Fibroblast of villous mesenchyme (primary cell): ENCODE results near the gene FBLN5. TPM values are rescaled to one million over a fixed set of nuclear protein-coding genes. Genes with fewer than 3 reads are reported as not detected.

Experiments
- DNase-seq: peaks from one replicate; pipeline ENCODE4 v3.0.0-alpha.2; 2010; ENCODE audit warnings: low read depth
- H3K4me3 ChIP-seq: 2 replicates; pipeline ENCODE4 v1.5.1; 2011; ENCODE audit warnings: low read depth, mild to moderate bottlenecking, low read length
- CTCF ChIP-seq: IDR thresholded peaks from 2 replicates; pipeline ENCODE4 v1.5.1; 2012; ENCODE audit warnings: low read depth, mild to moderate bottlenecking, low read length; ENCODE audit not compliant: insufficient read depth
- total RNA-seq: library from RNA; depleted of rRNA; stranded (reverse); fragments of >200 nt; gene quantifications from 2 replicates; pipeline ENCODE4 v1.2.3, GENCODE V29; 2012

The FBLN5 gene
- total RNA-seq, 1 donor = 77.7 TPM

- H3K4me3 ChIP-seq = peak overlapping the region; percentile 50
- DNase-seq = no peak
- no peak for TF ChIP-seq CTCF
Observed at GRCh38 chr14:91837076-91837475, 110.4 kb downstream of the FBLN5 start.

- peak overlapping the region; percentile 50 for H3K4me3 ChIP-seq
- peak; percentile 5 for DNase-seq
Observed at GRCh38 chr14:91835920-91836843, 111.3 kb downstream of the FBLN5 start.

DNA sequence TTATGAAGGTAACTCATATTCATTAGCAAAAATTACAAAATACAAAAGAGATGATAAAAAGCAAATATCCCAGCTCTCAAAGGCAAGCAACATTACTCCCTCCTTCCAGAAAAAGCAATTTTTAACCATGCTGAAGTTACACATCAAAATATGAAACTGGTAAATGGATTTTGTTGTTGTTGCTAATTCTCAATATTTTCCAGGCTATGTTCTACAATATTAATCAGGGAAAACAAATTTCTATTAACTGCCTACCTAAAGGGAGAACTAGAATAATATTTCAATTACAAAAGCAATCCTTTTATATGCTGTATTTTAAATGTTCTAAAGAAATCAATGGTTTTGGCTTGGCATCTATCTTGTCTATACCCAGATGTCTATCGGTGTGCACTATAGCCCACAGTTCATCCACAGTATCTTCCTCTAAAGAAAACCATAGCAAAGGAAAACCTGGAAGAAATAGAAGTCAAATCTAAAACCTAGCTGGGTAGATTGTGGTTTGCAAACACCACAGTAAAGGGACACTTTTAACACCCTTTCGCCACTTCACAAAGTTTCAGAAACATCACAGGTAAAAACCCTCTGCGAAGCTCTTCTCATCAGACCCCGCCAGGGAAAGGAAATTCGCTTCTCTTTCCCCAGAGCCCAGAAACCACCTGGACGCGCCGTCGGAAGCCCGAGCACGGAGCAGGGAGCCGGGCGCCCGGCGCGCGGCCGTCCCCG lies 112.1 kb downstream of the FBLN5 start:
- no peak for DNase-seq
- no peak overlapping the region for H3K4me3 ChIP-seq
- TF ChIP-seq CTCF = no peak

More at GRCh38 chr14:91835920-91836843, 111.3 kb downstream of the FBLN5 start:
- no peak for TF ChIP-seq CTCF

DNA sequence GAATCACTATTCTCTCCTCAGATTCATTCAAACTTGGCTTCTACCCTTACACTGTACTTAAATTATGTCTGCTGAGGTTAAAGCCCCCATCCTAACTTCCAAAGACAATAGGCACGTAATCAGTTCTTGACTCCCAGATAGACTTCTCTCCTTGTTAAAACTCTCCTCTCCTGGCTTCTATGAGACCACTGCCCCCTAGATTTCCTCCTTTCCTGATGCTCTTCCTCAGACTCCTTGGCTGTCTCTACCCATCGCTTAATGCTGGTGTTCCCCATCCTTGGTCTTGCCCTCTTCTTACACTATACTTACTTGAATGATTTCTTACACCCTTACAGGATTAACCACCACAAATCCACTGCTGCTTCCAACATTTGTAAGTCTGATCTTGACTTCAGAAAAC lies 112.9 kb downstream of the FBLN5 start:
- no peak for TF ChIP-seq CTCF
- no peak overlapping the region for H3K4me3 ChIP-seq
- no peak for DNase-seq

GRCh38 chr14:91831337-91831736 lies 116.2 kb downstream of the FBLN5 start:
- no peak for DNase-seq
- H3K4me3 ChIP-seq = no peak overlapping the region
- no peak for TF ChIP-seq CTCF

- TF ChIP-seq CTCF = no peak
- H3K4me3 ChIP-seq = no peak overlapping the region
- no peak for DNase-seq
Observed at GRCh38 chr14:91830777-91831176, 116.7 kb downstream of the FBLN5 start.
